Measurements from ENCODE around the gene ACTRT3.

ACTRT3 gene

GRCh38 chr3:169758359-169758994, 10.9 kb downstream of the ACTRT3 start:
- Histone ChIP-seq H4K20me1 (ENCODE audit: insufficient read depth, low read length) (no peaks in the 10 kb centered on the region), H3K36me3 (ENCODE audit: insufficient read depth, low read length) (no peaks in the 10 kb centered on the region), H3K27me3 (ENCODE audit: insufficient read depth, low read length, poor library complexity) (no peaks in the 10 kb centered on the region), H3K9ac (ENCODE audit: low read depth, low read length) (no peak overlapping the region), H2AFZ (ENCODE audit: low read depth, low read length) (no peak overlapping the region), H3K79me2 (ENCODE audit: insufficient read depth, low read length) (no peaks in the 10 kb centered on the region), H3K4me2 (ENCODE audit: insufficient read depth, low read length) (peak overlapping the region; percentile 28; the same call in 1 of the 2 replicates), H3K4me1 (ENCODE audit: insufficient read depth, low read length) (peaks cover 31% of the 10 kb centered on the region), H3K9me3 (ENCODE audit: insufficient read depth, low read length, severe bottlenecking) (no peaks in the 10 kb centered on the region), H3K4me3 (ENCODE audit: low read depth in 1 of 2, low read length in 2 of 2) (no peak overlapping the region), H3K27ac (ENCODE audit: low read length) (peak overlapping the region; percentile 76)
- DNase-seq (no peak), ATAC-seq (ENCODE audit: insufficient read depth, low read depth) (no peak)
- no peak for TF ChIP-seq EZH2 (IDR thresholded peaks at IDR 0.05; ENCODE audit: borderline replicate concordance, low read depth, low read length, severe bottlenecking)
- TF ChIP-seq, protein P1, sequence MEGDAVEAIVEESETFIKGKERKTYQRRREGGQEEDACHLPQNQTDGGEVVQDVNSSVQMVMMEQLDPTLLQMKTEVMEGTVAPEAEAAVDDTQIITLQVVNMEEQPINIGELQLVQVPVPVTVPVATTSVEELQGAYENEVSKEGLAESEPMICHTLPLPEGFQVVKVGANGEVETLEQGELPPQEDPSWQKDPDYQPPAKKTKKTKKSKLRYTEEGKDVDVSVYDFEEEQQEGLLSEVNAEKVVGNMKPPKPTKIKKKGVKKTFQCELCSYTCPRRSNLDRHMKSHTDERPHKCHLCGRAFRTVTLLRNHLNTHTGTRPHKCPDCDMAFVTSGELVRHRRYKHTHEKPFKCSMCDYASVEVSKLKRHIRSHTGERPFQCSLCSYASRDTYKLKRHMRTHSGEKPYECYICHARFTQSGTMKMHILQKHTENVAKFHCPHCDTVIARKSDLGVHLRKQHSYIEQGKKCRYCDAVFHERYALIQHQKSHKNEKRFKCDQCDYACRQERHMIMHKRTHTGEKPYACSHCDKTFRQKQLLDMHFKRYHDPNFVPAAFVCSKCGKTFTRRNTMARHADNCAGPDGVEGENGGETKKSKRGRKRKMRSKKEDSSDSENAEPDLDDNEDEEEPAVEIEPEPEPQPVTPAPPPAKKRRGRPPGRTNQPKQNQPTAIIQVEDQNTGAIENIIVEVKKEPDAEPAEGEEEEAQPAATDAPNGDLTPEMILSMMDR (IDR thresholded peaks at IDR 0.05; ENCODE audit: borderline replicate concordance, extremely low read depth, low read length, poor library complexity, severe bottlenecking) = no peak

DNA sequence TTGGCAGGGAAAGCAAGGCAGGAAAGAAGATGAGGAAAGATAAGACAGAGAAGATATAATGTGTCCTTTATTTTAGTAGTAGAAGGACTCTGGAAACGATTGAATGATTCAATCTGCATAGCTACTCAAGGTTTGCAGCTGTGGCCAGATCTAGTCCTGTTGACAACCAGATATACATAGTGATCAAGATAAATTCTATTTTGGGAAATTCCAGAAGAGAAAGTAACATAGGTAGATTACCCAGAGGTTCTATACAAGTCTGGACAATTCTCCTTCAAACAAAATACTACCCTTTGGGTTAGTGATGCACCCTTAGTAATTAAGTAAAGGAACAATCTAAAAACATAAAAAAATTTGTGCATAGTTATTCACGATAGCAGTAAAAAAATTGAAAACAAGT, 13.9 kb downstream of the ACTRT3 start:
- Histone ChIP-seq H2AFZ (ENCODE audit: low read depth, low read length) (no peak overlapping the region), H3K9ac (ENCODE audit: low read depth, low read length) (no peak overlapping the region), H3K4me3 (ENCODE audit: low read depth in 1 of 2, low read length in 2 of 2) (no peak overlapping the region), H3K9me3 (ENCODE audit: insufficient read depth, low read length, severe bottlenecking) (no peaks in the 10 kb centered on the region), H4K20me1 (ENCODE audit: insufficient read depth, low read length) (no peaks in the 10 kb centered on the region), H3K4me2 (ENCODE audit: insufficient read depth, low read length) (no peak overlapping the region), H3K4me1 (ENCODE audit: insufficient read depth, low read length) (peaks cover 25% of the 10 kb centered on the region), H3K27me3 (ENCODE audit: insufficient read depth, low read length, poor library complexity) (no peaks in the 10 kb centered on the region), H3K36me3 (ENCODE audit: insufficient read depth, low read length) (no peaks in the 10 kb centered on the region), H3K27ac (ENCODE audit: low read length) (no peak overlapping the region), H3K79me2 (ENCODE audit: insufficient read depth, low read length) (no peaks in the 10 kb centered on the region)
- ATAC-seq (ENCODE audit: insufficient read depth, low read depth) (no peak), DNase-seq (no peak)
- TF ChIP-seq, protein P1 (IDR thresholded peaks at IDR 0.05; ENCODE audit: borderline replicate concordance, extremely low read depth, low read length, poor library complexity, severe bottlenecking) = no peak
- TF ChIP-seq EZH2 (IDR thresholded peaks at IDR 0.05; ENCODE audit: borderline replicate concordance, low read depth, low read length, severe bottlenecking) = no peak

DNA sequence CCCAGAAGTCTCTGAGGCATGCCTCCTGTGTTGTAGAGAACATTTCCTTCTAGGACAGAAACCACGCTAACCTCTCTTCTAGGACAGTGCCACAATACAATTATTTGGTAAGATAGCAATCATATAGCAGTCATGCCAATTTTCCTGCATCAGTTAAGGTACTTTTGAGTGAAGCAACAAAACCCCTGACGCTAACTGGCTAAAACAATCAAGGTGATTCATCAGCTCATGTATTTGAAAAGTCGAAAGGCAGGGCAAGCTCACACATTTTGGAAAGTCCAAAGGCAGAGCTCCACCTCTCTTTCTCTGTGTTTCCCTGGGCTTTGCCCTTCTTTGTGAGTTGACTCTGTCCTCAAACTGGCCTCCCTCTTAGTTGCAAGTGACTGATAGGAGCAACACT, 14.7 kb downstream of the ACTRT3 start:
- DNase-seq (no peak), ATAC-seq (ENCODE audit: insufficient read depth, low read depth) (no peak)
- Histone ChIP-seq H3K9me3 (ENCODE audit: insufficient read depth, low read length, severe bottlenecking) (no peaks in the 10 kb centered on the region), H3K4me2 (ENCODE audit: insufficient read depth, low read length) (no peak overlapping the region), H3K4me3 (ENCODE audit: low read depth in 1 of 2, low read length in 2 of 2) (no peak overlapping the region), H3K4me1 (ENCODE audit: insufficient read depth, low read length) (peaks cover 21% of the 10 kb centered on the region), H3K9ac (ENCODE audit: low read depth, low read length) (no peak overlapping the region), H2AFZ (ENCODE audit: low read depth, low read length) (no peak overlapping the region), H4K20me1 (ENCODE audit: insufficient read depth, low read length) (no peaks in the 10 kb centered on the region), H3K36me3 (ENCODE audit: insufficient read depth, low read length) (no peaks in the 10 kb centered on the region), H3K27ac (ENCODE audit: low read length) (no peak overlapping the region), H3K79me2 (ENCODE audit: insufficient read depth, low read length) (no peaks in the 10 kb centered on the region), H3K27me3 (ENCODE audit: insufficient read depth, low read length, poor library complexity) (no peaks in the 10 kb centered on the region)
- TF ChIP-seq EZH2 (IDR thresholded peaks at IDR 0.05; ENCODE audit: borderline replicate concordance, low read depth, low read length, severe bottlenecking) = no peak

DNA sequence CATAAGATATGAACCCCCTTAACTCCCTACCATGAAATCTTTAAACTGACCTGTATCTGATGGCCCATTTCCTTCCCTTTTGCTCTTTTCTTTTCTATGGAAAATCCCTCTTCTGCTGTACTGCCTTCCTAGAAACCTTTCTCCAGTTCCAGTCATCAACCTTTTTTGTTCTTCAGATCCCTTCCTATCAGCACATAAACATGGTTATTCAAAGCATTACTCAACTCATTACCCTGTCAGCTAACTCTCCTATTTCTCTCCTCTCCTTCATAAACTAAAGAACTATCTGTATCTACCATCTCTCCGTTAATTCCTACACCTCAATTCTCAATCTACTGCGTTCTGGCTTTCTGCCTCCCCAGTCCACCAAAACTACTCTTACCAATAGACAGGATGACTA, 17.5 kb downstream of the ACTRT3 start:
- TF ChIP-seq, protein P1 (IDR thresholded peaks at IDR 0.05; ENCODE audit: borderline replicate concordance, extremely low read depth, low read length, poor library complexity, severe bottlenecking) = no peak
- TF ChIP-seq EZH2 (IDR thresholded peaks at IDR 0.05; ENCODE audit: borderline replicate concordance, low read depth, low read length, severe bottlenecking) = no peak
- ATAC-seq (ENCODE audit: insufficient read depth, low read depth) (no peak), DNase-seq (no peak)

More for the DNA sequence above, 17.5 kb downstream of the ACTRT3 start:
- H3K4me1 ChIP-seq (ENCODE audit: insufficient read depth, low read length) = no peaks in the 10 kb centered on the region
- no peak overlapping the region for H3K4me3 ChIP-seq (ENCODE audit: low read depth in 1 of 2, low read length in 2 of 2)
- no peaks in the 10 kb centered on the region for H4K20me1 ChIP-seq (ENCODE audit: insufficient read depth, low read length)
- no peaks in the 10 kb centered on the region for H3K36me3 ChIP-seq (ENCODE audit: insufficient read depth, low read length)
- H3K79me2 ChIP-seq (ENCODE audit: insufficient read depth, low read length) = no peaks in the 10 kb centered on the region
- no peak overlapping the region for H2AFZ ChIP-seq (ENCODE audit: low read depth, low read length)
- H3K9ac ChIP-seq (ENCODE audit: low read depth, low read length) = no peak overlapping the region
- H3K9me3 ChIP-seq (ENCODE audit: insufficient read depth, low read length, severe bottlenecking) = no peaks in the 10 kb centered on the region
- peaks cover 21% of the 10 kb centered on the region for H3K27me3 ChIP-seq (ENCODE audit: insufficient read depth, low read length, poor library complexity)
- H3K4me2 ChIP-seq (ENCODE audit: insufficient read depth, low read length) = no peak overlapping the region
- H3K27ac ChIP-seq (ENCODE audit: low read length) = no peak overlapping the region

All from DND-41 (cell line).